ENCODE data around the gene LPAR3.

The LPAR3 gene

DNA sequence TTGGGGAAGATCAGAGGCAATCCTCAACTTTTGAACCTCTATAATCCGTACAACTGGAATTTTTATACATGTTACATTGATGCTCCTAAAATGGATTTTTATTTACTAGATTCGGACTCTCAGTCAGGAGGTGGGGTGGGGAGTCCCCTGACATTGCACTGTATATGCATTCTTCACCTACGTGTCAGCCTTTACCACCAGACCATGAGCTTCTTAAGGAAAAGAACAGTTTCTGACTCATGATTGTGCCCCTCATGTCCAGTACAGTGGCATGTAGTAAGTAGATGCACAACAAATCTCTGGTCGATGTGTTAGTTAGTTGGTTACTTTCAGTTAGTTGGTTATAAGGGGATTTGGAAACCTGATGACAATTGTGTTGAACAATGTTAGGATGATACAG lies 15.4 kb downstream of the LPAR3 start:
- no peaks in the 10 kb centered on the region for H3K4me1 ChIP-seq (ENCODE audit: control insufficient read depth, insufficient read depth, low read length)
- no peak overlapping the region for H3K27ac ChIP-seq (ENCODE audit: extremely low read depth, low read depth, low read length)
- H3K9me3 ChIP-seq (ENCODE audit: control insufficient read depth, insufficient read depth, low read depth, low read length): no peaks in the 10 kb centered on the region; the same call in 1 of the 2 replicates
- ChIA-PET CTCF (interaction anchor here (0.6 kb wide), 1 partner anchor 436 kb away, joined by 4 read pairs; no protein-coding TSS in a partner anchor), POLR2A (no interaction called here)
- TF ChIP-seq ZNF664 (tag by site-specific recombination; IDR thresholded peaks at IDR 0.05): peak; percentile 44; the same call in 1 of the 2 replicates
- no peak for TF ChIP-seq ZNF596 (tag by site-specific recombination; IDR thresholded peaks at IDR 0.05)
- H3K36me3 ChIP-seq (ENCODE audit: control insufficient read depth in 2 of 2, insufficient read depth in 1 of 2, low read length in 2 of 2): no peaks in the 10 kb centered on the region
- no peak overlapping the region for H3K4me3 ChIP-seq (ENCODE audit: low read depth, low read length)

DNA sequence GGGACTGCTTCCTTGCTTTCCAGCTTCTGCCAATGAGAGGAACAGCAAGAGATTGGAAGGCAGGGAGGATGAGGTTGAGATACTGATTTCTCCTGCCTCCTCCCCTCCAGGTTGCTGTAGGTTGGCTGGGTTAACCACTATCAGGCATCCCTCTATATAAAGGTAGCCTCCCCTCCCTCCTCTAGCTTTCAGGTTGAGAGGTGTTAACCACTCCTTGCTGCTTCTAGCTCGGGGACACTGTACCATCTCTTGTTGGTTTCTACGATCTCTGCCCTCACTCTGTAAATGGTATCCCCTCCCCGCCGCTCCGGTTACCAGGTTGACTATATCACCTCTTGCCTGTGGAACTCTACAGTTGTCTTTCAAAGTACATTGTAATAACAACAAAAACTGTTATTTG lies 16.7 kb downstream of the LPAR3 start:
- Histone ChIP-seq H3K9me3 (ENCODE audit: control insufficient read depth, insufficient read depth, low read depth, low read length) (no peaks in the 10 kb centered on the region), H3K4me1 (ENCODE audit: control insufficient read depth, insufficient read depth, low read length) (no peaks in the 10 kb centered on the region), H3K4me3 (ENCODE audit: low read depth, low read length) (no peak overlapping the region), H3K27ac (ENCODE audit: extremely low read depth, low read depth, low read length) (no peak overlapping the region), H3K36me3 (ENCODE audit: control insufficient read depth in 2 of 2, insufficient read depth in 1 of 2, low read length in 2 of 2) (no peaks in the 10 kb centered on the region)
- TF ChIP-seq ZNF266 (tag by site-specific recombination; IDR thresholded peaks at IDR 0.05; ENCODE audit: low read depth): no peak
- no peak for TF ChIP-seq ZNF791 (tag by site-specific recombination; IDR thresholded peaks at IDR 0.05)
- TF ChIP-seq, protein P1, sequence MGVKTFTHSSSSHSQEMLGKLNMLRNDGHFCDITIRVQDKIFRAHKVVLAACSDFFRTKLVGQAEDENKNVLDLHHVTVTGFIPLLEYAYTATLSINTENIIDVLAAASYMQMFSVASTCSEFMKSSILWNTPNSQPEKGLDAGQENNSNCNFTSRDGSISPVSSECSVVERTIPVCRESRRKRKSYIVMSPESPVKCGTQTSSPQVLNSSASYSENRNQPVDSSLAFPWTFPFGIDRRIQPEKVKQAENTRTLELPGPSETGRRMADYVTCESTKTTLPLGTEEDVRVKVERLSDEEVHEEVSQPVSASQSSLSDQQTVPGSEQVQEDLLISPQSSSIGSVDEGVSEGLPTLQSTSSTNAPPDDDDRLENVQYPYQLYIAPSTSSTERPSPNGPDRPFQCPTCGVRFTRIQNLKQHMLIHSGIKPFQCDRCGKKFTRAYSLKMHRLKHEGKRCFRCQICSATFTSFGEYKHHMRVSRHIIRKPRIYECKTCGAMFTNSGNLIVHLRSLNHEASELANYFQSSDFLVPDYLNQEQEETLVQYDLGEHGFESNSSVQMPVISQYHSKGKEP (tag by site-specific recombination; IDR thresholded peaks at IDR 0.05): no peak
- no peak for TF ChIP-seq ZNF19 (tag by site-specific recombination; IDR thresholded peaks at IDR 0.05; ENCODE audit: low read depth)
- TF ChIP-seq, protein P2, sequence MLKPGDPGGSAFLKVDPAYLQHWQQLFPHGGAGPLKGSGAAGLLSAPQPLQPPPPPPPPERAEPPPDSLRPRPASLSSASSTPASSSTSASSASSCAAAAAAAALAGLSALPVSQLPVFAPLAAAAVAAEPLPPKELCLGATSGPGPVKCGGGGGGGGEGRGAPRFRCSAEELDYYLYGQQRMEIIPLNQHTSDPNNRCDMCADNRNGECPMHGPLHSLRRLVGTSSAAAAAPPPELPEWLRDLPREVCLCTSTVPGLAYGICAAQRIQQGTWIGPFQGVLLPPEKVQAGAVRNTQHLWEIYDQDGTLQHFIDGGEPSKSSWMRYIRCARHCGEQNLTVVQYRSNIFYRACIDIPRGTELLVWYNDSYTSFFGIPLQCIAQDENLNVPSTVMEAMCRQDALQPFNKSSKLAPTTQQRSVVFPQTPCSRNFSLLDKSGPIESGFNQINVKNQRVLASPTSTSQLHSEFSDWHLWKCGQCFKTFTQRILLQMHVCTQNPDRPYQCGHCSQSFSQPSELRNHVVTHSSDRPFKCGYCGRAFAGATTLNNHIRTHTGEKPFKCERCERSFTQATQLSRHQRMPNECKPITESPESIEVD (tag by site-specific recombination; IDR thresholded peaks at IDR 0.05): no peak
- TF ChIP-seq ZNF660 (tag by site-specific recombination; IDR thresholded peaks at IDR 0.05): no peak
- no peak for TF ChIP-seq ZFP3 (tag by site-specific recombination; IDR thresholded peaks at IDR 0.05; ENCODE audit: low read depth)
- TF ChIP-seq ZNF76 (tag by site-specific recombination; IDR thresholded peaks at IDR 0.05; ENCODE audit: borderline replicate concordance, low read depth): no peak
- TF ChIP-seq ZFHX2 (tag by site-specific recombination; conservative IDR thresholded peaks at IDR 0.05): no peak
- TF ChIP-seq REPIN1 (tag by site-specific recombination; IDR thresholded peaks at IDR 0.05; ENCODE audit: low read depth): no peak
- no peak for TF ChIP-seq ZNF664 (tag by site-specific recombination; IDR thresholded peaks at IDR 0.05)
- no peak for TF ChIP-seq ZNF391 (tag by site-specific recombination; IDR thresholded peaks at IDR 0.05; ENCODE audit: borderline replicate concordance, low read depth)
- TF ChIP-seq, protein P3, sequence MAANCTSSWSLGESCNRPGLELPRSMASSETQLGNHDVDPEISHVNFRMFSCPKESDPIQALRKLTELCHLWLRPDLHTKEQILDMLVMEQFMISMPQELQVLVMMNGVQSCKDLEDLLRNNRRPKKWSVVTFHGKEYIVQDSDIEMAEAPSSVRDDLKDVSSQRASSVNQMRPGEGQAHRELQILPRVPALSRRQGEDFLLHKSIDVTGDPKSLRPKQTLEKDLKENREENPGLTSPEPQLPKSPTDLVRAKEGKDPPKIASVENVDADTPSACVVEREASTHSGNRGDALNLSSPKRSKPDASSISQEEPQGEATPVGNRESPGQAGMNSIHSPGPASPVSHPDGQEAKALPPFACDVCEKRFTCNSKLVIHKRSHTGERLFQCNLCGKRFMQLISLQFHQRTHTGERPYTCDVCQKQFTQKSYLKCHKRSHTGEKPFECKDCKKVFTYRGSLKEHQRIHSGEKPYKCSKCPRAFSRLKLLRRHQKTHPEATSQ (tag by site-specific recombination; IDR thresholded peaks at IDR 0.05): no peak
- TF ChIP-seq HOXA7 (CRISPR knock-in tag; IDR thresholded peaks at IDR 0.05; ENCODE audit: borderline replicate concordance): no peak
- TF ChIP-seq, protein P4, sequence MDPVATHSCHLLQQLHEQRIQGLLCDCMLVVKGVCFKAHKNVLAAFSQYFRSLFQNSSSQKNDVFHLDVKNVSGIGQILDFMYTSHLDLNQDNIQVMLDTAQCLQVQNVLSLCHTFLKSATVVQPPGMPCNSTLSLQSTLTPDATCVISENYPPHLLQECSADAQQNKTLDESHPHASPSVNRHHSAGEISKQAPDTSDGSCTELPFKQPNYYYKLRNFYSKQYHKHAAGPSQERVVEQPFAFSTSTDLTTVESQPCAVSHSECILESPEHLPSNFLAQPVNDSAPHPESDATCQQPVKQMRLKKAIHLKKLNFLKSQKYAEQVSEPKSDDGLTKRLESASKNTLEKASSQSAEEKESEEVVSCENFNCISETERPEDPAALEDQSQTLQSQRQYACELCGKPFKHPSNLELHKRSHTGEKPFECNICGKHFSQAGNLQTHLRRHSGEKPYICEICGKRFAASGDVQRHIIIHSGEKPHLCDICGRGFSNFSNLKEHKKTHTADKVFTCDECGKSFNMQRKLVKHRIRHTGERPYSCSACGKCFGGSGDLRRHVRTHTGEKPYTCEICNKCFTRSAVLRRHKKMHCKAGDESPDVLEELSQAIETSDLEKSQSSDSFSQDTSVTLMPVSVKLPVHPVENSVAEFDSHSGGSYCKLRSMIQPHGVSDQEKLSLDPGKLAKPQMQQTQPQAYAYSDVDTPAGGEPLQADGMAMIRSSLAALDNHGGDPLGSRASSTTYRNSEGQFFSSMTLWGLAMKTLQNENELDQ (tag by site-specific recombination; IDR thresholded peaks at IDR 0.05; ENCODE audit: low read depth): no peak
- no peak for TF ChIP-seq ZNF311 (tag by site-specific recombination; IDR thresholded peaks at IDR 0.05; ENCODE audit: borderline replicate concordance)
- TF ChIP-seq, protein P5, sequence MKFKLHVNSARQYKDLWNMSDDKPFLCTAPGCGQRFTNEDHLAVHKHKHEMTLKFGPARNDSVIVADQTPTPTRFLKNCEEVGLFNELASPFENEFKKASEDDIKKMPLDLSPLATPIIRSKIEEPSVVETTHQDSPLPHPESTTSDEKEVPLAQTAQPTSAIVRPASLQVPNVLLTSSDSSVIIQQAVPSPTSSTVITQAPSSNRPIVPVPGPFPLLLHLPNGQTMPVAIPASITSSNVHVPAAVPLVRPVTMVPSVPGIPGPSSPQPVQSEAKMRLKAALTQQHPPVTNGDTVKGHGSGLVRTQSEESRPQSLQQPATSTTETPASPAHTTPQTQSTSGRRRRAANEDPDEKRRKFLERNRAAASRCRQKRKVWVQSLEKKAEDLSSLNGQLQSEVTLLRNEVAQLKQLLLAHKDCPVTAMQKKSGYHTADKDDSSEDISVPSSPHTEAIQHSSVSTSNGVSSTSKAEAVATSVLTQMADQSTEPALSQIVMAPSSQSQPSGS (tag by site-specific recombination; IDR thresholded peaks at IDR 0.05; ENCODE audit: low read depth): no peak
- no peak for TF ChIP-seq IKZF3 (tag by site-specific recombination; IDR thresholded peaks at IDR 0.05)
- ChIA-PET POLR2A (interaction anchor here (0.6 kb wide), 1 partner anchor 13 kb away, joined by 5 read pairs; no protein-coding TSS in a partner anchor), CTCF (no interaction called here)
